ENCODE measurements around the gene TESK2.
"Not testable (repeated sequence)": the region's sequence is repeated elsewhere in the genome, so short reads cannot be mapped to it uniquely, and the experiment has no call there.

TESK2 gene

DNA sequence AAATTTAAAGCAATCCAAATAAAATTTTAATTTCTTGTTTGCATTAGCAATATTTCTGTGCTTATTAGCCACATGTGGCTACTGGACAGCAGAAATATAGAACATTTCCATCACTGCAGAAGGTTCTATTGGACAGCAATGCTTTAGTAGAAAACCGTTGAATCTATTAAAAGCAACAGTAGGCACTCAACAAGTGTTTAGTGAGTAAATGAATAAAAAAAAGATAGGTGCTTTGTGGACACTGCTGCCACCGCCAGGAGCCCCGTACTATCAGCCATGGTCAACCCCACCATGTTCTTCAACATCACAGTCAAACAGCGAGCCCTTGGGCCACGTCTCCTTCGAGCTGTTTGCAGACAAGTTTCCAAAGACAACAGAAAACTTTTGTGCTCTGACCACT lies 76.2 kb downstream of the TESK2 start:
- DNase-seq (ENCODE audit: low spot score) (no peak), FAIRE-seq (no peak)

DNA sequence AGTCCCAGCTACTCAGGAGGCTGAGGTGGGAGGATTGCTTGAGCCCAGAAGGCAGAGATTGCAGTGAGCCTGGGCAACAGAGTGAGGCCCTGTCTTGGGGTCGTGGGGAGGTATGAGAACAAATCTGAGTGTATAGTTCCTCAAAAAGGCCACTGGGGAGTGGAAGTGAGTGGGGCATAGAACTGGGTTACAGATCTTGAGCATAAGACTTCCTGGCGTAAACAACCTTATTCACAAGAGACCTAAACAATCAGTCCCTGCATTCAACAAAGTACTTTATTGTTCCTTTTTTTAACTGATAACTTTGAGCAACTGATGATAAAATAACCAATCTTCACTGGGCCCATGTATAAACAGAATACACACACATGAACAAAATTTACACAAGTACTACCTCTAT lies 78.1 kb downstream of the TESK2 start:
- DNase-seq (ENCODE audit: low spot score) = no peak
- FAIRE-seq = no peak

DNA sequence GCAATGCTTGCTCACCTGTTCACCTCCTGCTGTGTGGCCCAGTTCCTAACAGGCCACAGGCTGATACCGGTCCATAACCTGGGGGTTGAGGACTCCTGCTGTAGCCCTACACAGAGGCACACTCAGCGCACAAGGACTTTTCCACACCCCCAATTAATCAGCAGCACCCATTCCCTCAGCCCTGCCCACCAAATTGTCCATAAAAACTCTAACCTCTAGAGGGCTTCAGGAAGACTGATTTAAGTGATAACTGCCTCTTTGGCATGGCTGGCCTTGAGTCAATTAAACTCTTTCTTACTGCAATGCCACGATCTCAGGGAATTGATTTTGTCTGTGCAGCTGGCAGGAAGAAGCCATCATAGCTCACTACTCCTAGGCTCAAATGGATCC lies 79.5 kb downstream of the TESK2 start:
- DNase-seq (ENCODE audit: low spot score) (no peak), FAIRE-seq (no peak)

DNA sequence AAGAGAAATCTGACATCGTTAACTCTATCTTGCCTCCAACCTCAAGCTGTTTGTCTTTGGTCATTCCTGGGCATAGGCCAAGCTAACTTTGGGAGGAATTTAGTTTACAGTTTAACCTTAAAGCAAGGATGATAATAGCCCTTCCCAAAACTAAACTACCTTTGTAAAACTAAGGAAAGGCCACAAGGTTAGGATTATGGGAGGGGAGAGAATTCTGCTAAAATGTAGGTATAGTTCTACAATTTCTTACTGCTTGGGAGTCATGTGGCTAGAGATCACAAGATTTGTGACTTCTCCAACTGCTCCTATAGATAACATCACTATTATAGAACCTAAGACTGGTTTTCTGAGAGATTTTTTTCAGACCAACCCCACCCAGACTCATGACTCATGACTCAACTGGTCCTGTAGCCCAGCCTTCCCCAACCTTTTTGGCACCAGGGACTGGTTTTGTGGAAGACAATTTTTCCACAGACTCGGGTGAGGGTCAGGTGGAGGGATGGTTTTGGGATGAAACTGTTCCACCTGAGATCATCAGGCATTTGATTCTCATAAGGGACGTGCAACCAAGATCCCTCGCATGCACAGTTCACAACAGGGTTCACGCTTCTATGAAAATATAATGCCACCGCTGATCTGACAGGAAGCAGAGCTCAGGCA lies 80.0 kb downstream of the TESK2 start:
- no peak for FAIRE-seq
- DNase-seq (ENCODE audit: low spot score) = no peak

DNA sequence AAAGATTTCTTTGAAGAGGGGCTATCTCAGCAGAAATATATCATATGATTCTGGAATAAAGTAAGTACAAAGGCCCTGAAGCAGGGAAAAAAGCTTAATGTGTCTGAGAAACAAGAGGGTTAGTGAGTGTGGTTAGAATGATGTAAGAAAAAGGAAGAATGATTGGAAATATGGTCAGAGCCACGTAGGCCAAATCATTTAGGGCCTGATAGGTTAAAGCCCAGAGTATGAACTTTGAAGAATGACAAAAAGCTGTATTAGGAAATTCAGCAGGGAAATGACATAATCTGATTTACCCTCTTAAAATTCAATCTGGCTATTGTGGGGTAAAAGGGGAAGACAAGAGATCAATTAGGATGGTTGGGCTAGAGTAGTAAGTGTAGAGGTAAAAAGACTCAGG lies 81.7 kb downstream of the TESK2 start:
- no peak for DNase-seq (ENCODE audit: low spot score)
- no peak for FAIRE-seq

DNA sequence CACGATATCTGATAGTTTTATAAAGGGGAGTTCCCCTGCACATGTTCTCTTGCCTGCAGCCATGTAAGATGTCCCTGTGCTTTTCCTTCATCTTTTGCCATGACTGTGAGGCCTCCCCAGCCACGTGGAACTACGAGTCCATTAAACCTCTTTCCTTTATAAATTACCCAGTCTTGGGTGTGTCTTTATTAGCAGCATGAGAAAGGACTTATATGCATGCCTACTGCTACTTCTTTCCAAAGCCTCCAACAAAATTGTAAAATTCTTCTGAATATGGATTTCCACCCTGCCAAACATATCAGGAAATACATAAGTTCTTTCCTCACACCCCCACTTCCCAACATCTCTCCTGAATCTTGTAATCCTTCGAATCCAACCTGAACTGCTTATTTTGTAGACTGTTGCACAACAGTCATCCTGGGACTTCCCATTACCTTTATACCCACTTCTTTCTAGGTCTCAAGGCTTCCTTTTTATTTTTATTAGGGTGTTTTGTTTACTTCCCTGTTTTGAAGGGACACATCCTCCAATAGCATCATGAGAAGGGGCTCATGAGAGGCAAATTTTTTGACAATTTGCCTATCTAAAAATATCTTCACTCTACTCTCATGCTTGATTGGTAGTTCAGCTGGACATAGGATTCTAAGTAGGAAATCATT lies 83.2 kb downstream of the TESK2 start:
- no peak for FAIRE-seq
- no peak for DNase-seq (ENCODE audit: low spot score)

DNA sequence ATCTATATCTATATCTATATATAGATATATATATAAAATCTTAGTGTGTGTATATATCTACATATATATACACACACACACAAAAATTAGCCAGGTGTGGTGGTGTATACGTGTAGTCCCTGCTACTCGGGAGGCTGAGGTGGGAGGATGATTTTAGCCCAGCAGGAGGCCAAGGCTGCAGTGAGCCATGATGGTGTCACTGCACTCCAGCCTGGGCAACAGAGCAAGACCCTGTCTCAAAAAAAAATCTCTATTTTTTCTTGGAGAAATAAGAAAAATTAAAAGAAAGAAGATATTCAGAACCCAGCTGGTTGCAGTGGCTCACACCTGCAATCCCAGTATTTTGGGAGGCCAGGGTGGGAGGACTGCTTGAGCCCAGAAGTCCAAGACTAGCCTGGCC lies 85.3 kb downstream of the TESK2 start:
- FAIRE-seq = no peak
- no peak for DNase-seq (ENCODE audit: low spot score)

DNA sequence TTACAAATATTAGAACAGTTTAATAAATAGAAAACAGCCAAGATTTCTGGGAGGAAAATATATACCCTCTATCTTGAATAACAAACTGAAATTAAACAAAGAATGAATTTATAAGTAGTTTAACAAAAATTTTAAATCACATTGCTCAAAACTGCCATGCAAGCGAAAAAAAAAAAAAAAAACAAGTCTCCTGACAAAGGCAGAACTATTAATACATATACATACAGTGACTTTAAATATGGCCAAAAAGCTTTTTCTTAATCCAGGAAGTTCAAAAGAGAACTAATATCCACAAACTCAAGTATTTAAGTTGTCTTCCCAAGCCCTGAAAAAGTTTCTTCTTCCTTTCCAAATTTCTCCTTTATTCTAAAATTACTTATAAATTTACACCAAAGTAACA lies 87.2 kb downstream of the TESK2 start:
- FAIRE-seq = no peak
- DNase-seq (ENCODE audit: low spot score) = no peak

DNA sequence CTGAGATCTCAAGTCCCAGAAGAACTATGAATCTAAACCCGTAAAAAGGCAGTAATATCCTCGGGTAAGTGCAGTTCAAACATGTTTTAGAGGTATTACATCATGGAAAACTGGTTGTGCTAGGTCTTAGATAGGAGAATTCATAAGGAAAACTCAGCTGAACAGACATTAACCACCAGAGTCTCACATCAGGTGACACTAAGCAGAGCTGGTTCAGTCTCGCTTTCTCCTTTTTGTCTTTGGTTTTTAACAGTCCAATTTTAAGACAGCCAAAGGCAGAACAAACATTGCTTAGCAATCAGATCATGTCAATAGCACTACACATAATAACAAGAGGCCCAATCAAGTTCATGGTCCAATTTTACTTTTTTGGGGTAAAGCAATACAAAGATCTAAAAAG lies 87.7 kb downstream of the TESK2 start:
- FAIRE-seq = no peak
- no peak for DNase-seq (ENCODE audit: low spot score)

DNA sequence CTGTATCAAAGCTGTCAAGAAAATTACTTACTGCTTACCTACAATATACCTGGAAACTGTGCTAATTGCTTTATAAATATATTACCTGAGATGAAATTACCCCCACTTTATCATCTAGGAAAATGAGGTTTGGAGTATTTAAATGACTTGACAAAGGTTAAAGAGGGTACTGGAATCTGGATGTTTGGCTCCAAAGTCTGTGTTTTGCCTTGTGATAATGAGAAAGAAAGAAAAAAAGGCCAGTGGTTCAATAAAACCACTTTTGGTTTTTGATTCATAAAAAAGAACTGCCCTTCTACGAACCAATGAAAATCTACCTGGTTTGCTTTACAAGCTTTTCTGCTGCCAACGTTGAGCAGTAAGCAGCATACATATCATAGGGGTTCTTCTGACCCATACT lies 89.4 kb downstream of the TESK2 start:
- DNase-seq (ENCODE audit: low spot score) = no peak
- no peak for FAIRE-seq

DNA sequence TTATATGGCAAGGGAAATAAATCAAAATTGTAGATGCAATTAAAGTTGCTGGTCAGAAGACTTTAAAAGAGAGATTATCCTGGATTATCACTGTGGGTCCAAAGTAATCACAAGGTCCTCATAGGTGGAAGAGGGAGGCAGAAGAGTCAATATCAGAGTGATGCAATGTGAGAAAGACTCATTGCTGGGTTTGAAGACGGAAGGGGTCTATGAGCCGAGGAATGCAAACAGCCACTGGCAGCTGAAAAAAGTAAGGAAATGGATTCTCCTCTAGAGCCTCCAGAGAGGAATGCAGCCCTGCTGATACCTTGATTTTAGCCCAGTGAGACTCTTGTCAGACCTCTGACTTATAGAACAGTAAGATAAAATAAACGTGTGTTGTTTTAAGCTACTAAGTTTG lies 90.9 kb downstream of the TESK2 start:
- FAIRE-seq (no peak), DNase-seq (ENCODE audit: low spot score) (no peak)

DNA sequence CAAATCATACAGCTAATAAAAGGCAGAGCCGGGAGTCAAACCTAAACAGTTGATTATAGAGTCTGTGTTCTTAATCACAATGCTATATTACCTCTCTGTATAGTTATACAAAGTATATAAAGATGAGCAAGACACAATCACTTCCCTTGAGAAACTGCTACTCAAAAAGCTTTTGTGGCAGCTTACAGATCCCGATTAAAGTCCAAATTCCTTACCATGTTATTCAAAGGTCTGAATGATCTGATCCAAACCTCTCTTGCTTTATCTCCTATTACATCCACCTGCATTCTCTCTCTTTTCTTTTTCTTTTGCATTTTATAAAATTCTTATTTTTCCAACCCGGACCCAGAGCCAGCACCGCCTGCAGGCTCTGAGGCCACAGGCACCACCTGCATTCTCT lies 93.7 kb downstream of the TESK2 start:
- DNase-seq (ENCODE audit: low spot score) (no peak), FAIRE-seq (no peak)

DNA sequence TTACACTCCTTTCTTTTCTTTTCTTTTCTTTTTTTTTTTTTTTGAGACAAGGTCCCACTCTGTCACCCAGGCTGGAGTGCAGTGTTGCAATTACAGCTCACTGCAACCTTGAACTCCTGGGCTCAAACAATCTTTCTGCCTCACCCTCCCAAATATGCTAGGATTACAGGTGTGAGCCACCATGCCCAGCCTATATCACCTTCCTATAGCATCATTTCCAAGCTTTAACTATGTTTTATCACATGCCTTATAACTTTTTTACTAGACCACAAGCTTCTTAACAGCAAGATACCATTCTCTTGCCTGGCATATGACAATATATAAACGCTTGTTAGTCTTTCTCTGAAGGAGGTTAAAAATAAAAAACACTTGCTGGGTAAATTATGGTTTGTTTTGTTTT lies 95.4 kb downstream of the TESK2 start:
- DNase-seq (ENCODE audit: low spot score) = no peak
- FAIRE-seq = no peak

DNA sequence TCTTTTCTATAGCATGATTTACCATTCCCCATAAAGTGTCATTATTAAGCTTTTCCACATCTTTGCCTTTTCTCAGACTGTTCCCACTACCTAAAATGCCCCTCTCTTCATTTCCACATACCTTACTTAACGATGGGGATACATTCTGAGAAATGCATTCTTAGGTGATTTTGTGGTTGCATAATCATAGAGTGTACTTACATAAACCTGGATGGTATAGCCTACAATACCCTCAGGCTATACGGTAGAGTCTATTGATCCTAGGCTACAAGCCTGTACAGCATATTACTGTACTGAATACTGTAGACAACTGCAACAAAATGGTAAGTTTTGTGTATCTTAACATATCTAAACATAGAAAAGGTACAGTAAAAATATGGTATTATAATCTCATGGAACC lies 95.9 kb downstream of the TESK2 start:
- FAIRE-seq (no peak), DNase-seq (ENCODE audit: low spot score) (no peak)

DNA sequence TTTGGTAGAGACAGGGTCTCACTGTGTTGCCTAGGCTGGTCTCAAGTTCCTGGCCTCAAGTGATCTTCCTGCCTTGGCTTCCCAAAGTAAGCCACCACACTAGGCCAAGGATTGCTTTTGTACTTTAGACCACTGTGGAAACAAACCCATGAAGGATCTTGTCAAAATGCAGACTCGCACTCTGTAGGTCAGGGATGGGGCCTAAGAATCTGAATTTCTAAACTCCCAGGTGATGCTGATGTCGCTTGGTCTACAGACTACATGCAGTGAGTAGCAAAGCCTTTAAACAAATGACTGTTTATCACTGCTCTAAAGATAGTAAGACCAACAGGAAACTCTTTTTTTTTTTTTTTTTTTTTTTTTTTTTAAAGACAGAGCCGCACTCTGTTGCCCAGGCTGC lies 96.6 kb downstream of the TESK2 start:
- FAIRE-seq = no peak
- no peak for DNase-seq (ENCODE audit: low spot score)

DNA sequence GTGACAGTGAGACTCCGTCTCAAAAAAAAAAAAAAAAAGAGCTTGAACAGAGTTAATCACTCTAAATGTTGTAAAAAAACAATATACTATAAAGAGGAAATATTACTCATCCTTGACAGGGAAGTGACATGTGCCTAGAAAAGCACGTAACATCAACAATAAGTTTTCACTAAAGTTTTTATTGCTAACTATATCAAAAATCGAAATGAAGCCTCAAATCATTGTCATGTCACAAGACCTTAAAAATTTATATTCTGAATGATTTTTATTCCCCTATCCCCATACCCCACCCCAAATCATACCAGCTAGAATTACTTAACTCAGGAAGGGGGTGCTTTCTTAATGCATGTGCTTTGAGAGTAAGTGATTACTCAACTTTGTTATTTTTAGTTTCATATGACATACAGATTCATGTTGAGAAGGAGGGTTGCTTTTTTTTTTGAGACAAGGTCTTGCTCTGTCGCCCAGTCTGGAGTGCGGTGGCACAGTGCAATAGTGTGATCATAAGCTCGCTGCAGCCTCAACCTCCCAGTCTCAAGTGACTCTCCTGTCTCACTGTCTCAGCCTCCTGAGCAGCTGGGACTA lies 97.2 kb downstream of the TESK2 start:
- DNase-seq (ENCODE audit: low spot score) (no peak), FAIRE-seq (no peak)

DNA sequence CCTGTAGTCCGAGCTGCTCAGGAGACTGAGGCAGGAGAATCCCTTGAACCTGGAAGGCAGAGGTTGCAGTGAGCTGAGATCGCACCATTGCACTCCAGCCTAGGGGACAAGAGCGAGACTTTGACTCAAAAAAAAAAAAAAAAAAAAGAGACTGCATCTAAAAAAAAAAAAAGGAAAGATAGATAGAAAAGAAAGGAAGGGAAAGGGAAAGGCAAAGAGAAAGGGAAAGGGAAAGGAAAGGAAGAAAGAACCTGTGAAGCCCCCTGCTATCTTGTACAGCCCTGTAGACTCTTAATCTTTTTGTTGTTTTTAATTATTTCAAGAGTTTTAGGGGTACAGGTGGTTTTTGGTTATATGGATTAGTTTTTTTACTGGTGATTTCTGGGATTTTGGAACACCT lies 104.7 kb downstream of the TESK2 start:
- FAIRE-seq (no peak), DNase-seq (ENCODE audit: low spot score) (no peak)

DNA sequence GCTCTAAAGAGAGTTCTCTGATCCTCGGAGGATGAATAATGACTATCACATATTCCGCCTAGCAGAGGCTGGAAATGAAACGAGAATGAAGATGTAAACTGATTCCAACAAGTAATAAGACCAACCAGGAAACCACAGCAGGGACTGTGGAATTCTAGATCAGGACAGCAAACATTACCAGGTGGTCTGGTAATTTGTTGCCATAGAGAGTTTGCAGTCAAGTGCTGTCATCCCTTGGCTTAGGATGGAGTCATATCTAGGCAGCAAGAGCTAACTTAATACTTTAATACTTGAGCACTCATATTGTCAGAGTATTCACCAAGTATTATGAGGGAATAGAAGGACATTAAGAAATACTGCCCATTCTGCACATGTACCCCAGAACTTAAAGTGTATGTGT lies 105.7 kb downstream of the TESK2 start:
- FAIRE-seq = no peak
- no peak for DNase-seq (ENCODE audit: low spot score)

DNA sequence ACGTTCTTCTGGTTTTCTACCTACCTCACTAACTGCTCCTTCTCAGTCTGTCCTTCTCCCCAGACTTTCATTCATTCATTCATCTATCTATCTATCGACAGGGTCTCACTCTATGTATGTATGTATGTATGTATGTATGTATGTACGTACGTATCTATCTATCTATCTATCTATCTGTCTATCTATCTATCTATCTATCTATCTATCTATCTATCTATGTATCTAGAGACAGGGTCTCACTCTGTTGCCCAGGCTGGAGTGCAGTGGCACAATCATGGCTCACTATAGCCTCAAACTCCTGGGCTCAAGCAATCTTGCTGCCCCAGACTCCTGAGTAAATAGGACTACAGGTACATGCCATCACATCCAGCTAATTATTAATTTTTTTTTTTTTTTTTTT lies 106.8 kb downstream of the TESK2 start:
- DNase-seq (ENCODE audit: low spot score); FAIRE-seq: not testable (repeated sequence)

DNA sequence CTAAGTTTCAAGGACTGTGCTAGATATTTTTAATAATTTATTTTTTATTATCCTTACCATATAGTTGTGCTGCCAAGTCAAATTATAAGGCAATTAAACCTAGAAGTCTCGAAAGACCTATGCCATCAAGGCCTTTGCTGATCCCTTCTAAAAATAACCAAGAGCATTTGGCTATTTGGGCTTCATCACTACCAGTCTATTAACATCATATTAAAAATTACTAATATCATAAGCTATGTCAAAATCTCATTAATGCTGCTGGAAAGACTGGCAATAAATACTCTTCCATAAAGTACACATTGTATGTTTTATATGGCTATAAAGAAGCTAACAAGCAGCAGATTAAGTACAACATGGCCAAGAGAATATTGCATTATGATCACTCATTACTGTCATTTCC lies 107.8 kb downstream of the TESK2 start:
- DNase-seq (ENCODE audit: low spot score) = no peak
- FAIRE-seq = no peak

DNA sequence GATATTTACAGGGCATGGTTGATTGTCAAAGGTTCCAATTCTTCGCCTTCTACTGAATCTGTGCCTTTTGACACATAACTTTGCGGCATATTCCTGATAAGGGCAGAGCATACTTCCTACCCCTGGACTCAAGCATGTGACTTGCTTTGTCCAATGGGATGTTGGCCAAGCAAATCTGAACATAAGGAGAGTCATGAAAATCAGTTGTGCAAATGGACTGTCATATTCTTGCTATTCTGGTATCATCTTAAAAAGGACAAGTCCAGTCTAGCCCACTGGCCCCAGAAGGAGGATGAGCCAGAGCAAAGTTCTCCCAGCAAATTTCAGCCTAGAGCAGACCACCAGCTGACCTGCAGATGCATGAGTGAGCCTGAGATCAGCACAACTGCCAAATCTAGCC lies 109.7 kb downstream of the TESK2 start:
- DNase-seq (ENCODE audit: low spot score) (no peak), FAIRE-seq (no peak)

DNA sequence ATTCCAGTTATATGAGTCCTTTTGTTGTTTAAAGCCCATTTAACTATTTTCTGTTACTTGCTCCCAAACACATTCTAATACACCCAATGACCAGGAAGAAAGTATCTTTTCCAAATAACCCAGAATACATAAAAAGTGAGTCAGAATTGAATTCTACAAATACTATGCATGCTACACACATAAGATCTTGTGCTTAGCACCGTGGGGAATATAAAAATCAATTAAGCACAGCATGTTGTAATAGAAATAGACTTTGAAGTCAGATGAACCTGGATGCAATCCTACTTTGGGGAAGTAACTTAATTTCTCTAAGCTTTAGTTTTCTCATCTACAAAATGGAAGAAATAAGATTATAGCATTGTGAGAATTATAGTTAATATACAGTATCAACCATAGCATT lies 110.2 kb downstream of the TESK2 start:
- no peak for DNase-seq (ENCODE audit: low spot score)
- no peak for FAIRE-seq

DNA sequence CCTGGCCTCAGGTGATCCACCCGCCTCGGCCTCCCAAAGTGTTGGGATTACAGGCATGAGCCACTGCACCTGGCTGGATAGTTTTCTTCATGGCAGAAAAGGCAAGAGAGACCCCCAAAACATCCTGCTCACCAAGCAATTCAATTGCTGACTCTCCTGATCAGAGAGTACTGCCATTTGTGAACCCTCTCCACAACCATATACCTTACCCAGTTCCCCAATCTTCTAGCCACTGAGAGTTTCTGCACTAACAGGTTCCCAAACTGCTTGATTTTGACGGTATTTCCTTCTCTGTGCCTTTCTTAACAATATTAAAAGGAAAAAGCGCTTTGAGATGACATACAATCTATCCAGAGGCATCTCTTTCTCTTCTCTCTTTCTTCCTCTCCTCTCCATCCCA lies 110.8 kb downstream of the TESK2 start:
- FAIRE-seq = no peak
- DNase-seq (ENCODE audit: low spot score) = no peak

Data from urothelium cell line (cell line).